ENCODE measurements around the gene GABRQ. TPM values are rescaled to one million over a fixed set of nuclear protein-coding genes. Genes with fewer than 3 reads are reported as not detected.
"Not testable (repeated sequence)": the region's sequence is repeated elsewhere in the genome, so short reads cannot be mapped to it uniquely, and the experiment has no call there.

Gene GABRQ
- total RNA-seq, 1 experiment from 2014 or later, result not detected

GRCh38 chrX:152700390-152700789 lies 62.7 kb downstream of the GABRQ start:
- intact Hi-C loops (cut with micrococcal nuclease; ENCODE audit: unreplicated experiment); H3K4me1 ChIP-seq (replicated peaks; ENCODE audit: insufficient read depth); H4K20me1 ChIP-seq (ENCODE audit: insufficient read depth); H3K9me3 ChIP-seq (ENCODE audit: insufficient read depth, low read depth); H3K9me2 ChIP-seq (ENCODE audit: insufficient read depth); H3F3A ChIP-seq (ENCODE audit: insufficient read depth, low read depth); BruUV-seq (replicated peaks); CTCF ChIA-PET; DNase-seq; H3K4me3 ChIP-seq; POLR2A ChIA-PET (ENCODE audit: unreplicated experiment); H2AFZ ChIP-seq; H3K36me3 ChIP-seq (ENCODE audit: low read depth); H3K27me3 ChIP-seq (ENCODE audit: insufficient read depth, low read depth); H3K27ac ChIP-seq: not testable (repeated sequence)
- H3K4me2 ChIP-seq, result peak overlapping the region; percentile 25; the same call in 1 of the 2 replicates
- H3K79me2 ChIP-seq (ENCODE audit: low read depth), result peaks cover 18% of the 10 kb centered on the region

DNA sequence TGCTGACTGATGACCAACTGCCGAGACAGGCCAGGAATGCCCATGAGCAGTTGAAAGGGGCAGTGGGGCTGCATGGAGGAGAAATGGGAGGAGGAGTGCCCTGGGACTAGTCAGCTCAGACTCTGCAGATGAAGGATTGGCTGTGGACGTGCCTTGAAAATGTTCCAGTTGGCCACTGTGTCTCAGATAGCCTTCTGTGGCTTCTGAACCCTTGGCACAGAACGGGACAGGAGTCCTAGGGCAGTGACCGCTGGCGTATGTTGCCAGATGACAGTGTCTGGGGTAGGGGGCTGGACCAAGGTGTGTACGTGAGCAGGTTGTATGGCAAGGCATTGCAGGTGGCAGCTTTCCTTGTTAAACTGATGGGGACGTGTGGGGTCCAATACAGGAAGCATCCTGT lies 68.8 kb downstream of the GABRQ start:
- H3K4me1 ChIP-seq (replicated peaks; ENCODE audit: insufficient read depth); H3K27ac ChIP-seq; POLR2A ChIA-PET (ENCODE audit: unreplicated experiment); H3K9me2 ChIP-seq (ENCODE audit: insufficient read depth); H3K27me3 ChIP-seq (ENCODE audit: insufficient read depth, low read depth); H3K4me3 ChIP-seq; H3F3A ChIP-seq (ENCODE audit: insufficient read depth, low read depth); DNase-seq; CTCF ChIA-PET; BruUV-seq (replicated peaks); H3K79me2 ChIP-seq (ENCODE audit: low read depth); H3K36me3 ChIP-seq (ENCODE audit: low read depth); H3K4me2 ChIP-seq; intact Hi-C loops (cut with micrococcal nuclease; ENCODE audit: unreplicated experiment); H4K20me1 ChIP-seq (ENCODE audit: insufficient read depth); H2AFZ ChIP-seq; H3K9me3 ChIP-seq (ENCODE audit: insufficient read depth, low read depth): not testable (repeated sequence)

Other genes starting within 250 kb of the GABRQ start
- 10.6 and 15.2 TPM in 2 replicates for gene GABRA3, start 186.6 kb upstream of the GABRQ start, total RNA-seq (2021)
- gene MAGEA3, start 60.9 kb downstream of the GABRQ start, total RNA-seq (2021), result 133 and 135 TPM in 2 replicates
- not detected in 2 replicates for gene CSAG2, start 71.4 kb downstream of the GABRQ start, total RNA-seq (2021)
- 30.1 and 35.3 TPM in 2 replicates for gene MAGEA2B, start 76.7 kb downstream of the GABRQ start, total RNA-seq (2021)
- 33.2 and 36.5 TPM in 2 replicates for gene CSAG1, start 95.8 kb downstream of the GABRQ start, total RNA-seq (2021)
- gene MAGEA12, start 95.9 kb downstream of the GABRQ start, total RNA-seq (2021), result 17.2 and 24.2 TPM in 2 replicates
- 16.2 and 18.7 TPM in 2 replicates for gene MAGEA2, start 115.9 kb downstream of the GABRQ start, total RNA-seq (2021)
- gene CSAG3, start 121.3 kb downstream of the GABRQ start, total RNA-seq (2021), result 41.6 and 52.9 TPM in 2 replicates
- gene MAGEA6, start 131.8 kb downstream of the GABRQ start, total RNA-seq (2021), result 116 and 122 TPM in 2 replicates
- gene CETN2, start 192.9 kb downstream of the GABRQ start, total RNA-seq (2021), result 66.9 and 78.6 TPM in 2 replicates
- gene NSDHL, start 193.2 kb downstream of the GABRQ start, total RNA-seq (2021), result 40.9 and 55.1 TPM in 2 replicates

Measured in PC-9 (cell line).